Fibroblast of mammary gland (primary cell): ENCODE measurements around the gene CA10.

Source experiments
- DNase-seq: peaks from one replicate; pipeline ENCODE4 v3.0.0-alpha.2; 2010; ENCODE audit warnings: low read depth
- H3K4me3 ChIP-seq: 2 replicates; pipeline ENCODE4 v1.5.1; 2011; ENCODE audit warnings: low read depth, mild to moderate bottlenecking, low read length, moderate library complexity; ENCODE audit not compliant: control insufficient read depth
- CTCF ChIP-seq: conservative IDR thresholded peaks from 2 replicates; pipeline ENCODE4 v1.5.1; 2011; ENCODE audit warnings: low read depth, low read length, inconsistent platforms; ENCODE audit not compliant: control insufficient read depth, insufficient read depth

The CA10 gene

GRCh38 chr17:51946311-51946710 is 212.2 kb downstream of the CA10 start:
- no peak for TF ChIP-seq CTCF
- no peak overlapping the region for H3K4me3 ChIP-seq
- no peak for DNase-seq

GRCh38 chr17:51941272-51941671 is 217.2 kb downstream of the CA10 start:
- TF ChIP-seq CTCF, result no peak
- no peak overlapping the region for H3K4me3 ChIP-seq
- no peak for DNase-seq

- TF ChIP-seq CTCF, result no peak
- no peak for DNase-seq
- no peak overlapping the region for H3K4me3 ChIP-seq
Observed at GRCh38 chr17:51937264-51937663, 221.2 kb downstream of the CA10 start.

- DNase-seq, result no peak
- TF ChIP-seq CTCF, result no peak
- no peak overlapping the region for H3K4me3 ChIP-seq
Observed at GRCh38 chr17:51935477-51935876, 223.0 kb downstream of the CA10 start.

- DNase-seq, result no peak
- no peak for TF ChIP-seq CTCF
- H3K4me3 ChIP-seq, result no peak overlapping the region
Observed at GRCh38 chr17:51933647-51934046, 224.9 kb downstream of the CA10 start.

- no peak for TF ChIP-seq CTCF
- DNase-seq, result no peak
Observed at GRCh38 chr17:51926448-51926847, 232.1 kb downstream of the CA10 start.

GRCh38 chr17:51921500-51921899 is 237.0 kb downstream of the CA10 start:
- TF ChIP-seq CTCF, result no peak
- no peak overlapping the region for H3K4me3 ChIP-seq
- no peak for DNase-seq

More at GRCh38 chr17:51926448-51926847, 232.1 kb downstream of the CA10 start:
- no peak overlapping the region for H3K4me3 ChIP-seq
